ENCODE measurements around the gene CALCOCO1. TPM values are rescaled to one million over a fixed set of nuclear protein-coding genes. Genes with fewer than 3 reads are reported as not detected.

The CALCOCO1 gene
- total RNA-seq, 3 donors from 2014 or later (not counting 1 experiment from before 2014, with no cell fraction given): 215 to 256 (median 226) TPM

GRCh38 chr12:53751336-53752191, 24.3 kb upstream of the CALCOCO1 start, which contains the start of gene CISTR:
CISTR (minus strand) TSS chr12:53751979.
- Histone ChIP-seq H3K27me3 (ENCODE audit: control insufficient read depth, insufficient read depth, low read length) (peaks cover 16% of the 10 kb centered on the region), H3K4me1 (ENCODE audit: control insufficient read depth, insufficient read depth, low read length) (peaks cover 42% of the 10 kb centered on the region), H3K4me3 (ENCODE audit: low read length) (peak within 1 kb of the TSS; percentile 54), H3K36me3 (ENCODE audit: control insufficient read depth, insufficient read depth, low read length) (no peaks in the 10 kb centered on the region), H3K27ac (ENCODE audit: low read length) (peak within 1 kb of the TSS; percentile 41), H3K9me3 (ENCODE audit: control insufficient read depth, insufficient read depth, low read length) (no peaks in the 10 kb centered on the region)
- ATAC-seq (peak; percentile 51 to 62 (median 56)), DNase-seq (peak; percentile 41 to 58)
- 3% methylated on average over 76 of the region's 76 CpGs for WGBS (ENCODE audit: insufficient coverage)
- H3K36me3 Mint-ChIP-seq: no peaks in the 10 kb centered on the region
- no peak for TF ChIP-seq CTCF (IDR thresholded peaks at IDR 0.05)
- H3K4me1 Mint-ChIP-seq: peaks cover 16 to 19% of the 10 kb centered on the region in 2 donors
- intact Hi-C loops (cut with micrococcal nuclease): no loop called here
- peaks cover 0 to 5% of the 10 kb centered on the region in 2 donors for H3K27me3 Mint-ChIP-seq (ENCODE audit: low read depth in 2 of 2)
- H3K9me3 Mint-ChIP-seq: no peaks in the 10 kb centered on the region
- H3K27ac Mint-ChIP-seq: no peak within 1 kb of the TSS
- H3K4me3 Mint-ChIP-seq: no peak within 1 kb of the TSS

- H3K27ac ChIP-seq (ENCODE audit: low read length): peak overlapping the region; percentile 41
- TF ChIP-seq CTCF (IDR thresholded peaks at IDR 0.05): no peak
- H3K27me3 ChIP-seq (ENCODE audit: control insufficient read depth, insufficient read depth, low read length): peaks cover 20% of the 10 kb centered on the region
- Mint-ChIP-seq H3K27me3 (ENCODE audit: low read depth in 2 of 2) (peaks cover 2 to 10% of the 10 kb centered on the region in 2 donors), H3K9me3 (no peaks in the 10 kb centered on the region), H3K4me1 (peaks cover 15 to 19% of the 10 kb centered on the region in 2 donors), H3K36me3 (no peaks in the 10 kb centered on the region), H3K27ac (no peak overlapping the region), H3K4me3 (no peak overlapping the region)
- WGBS (ENCODE audit: insufficient coverage): 9% methylated on average over 36 of the region's 36 CpGs
- ATAC-seq (peak; percentile 19 to 45 (median 32)), DNase-seq (peak in 1 of 2 donors; percentile 54)
- no peaks in the 10 kb centered on the region for H3K9me3 ChIP-seq (ENCODE audit: control insufficient read depth, insufficient read depth, low read length)
- intact Hi-C loops (cut with micrococcal nuclease): no loop called here
- H3K36me3 ChIP-seq (ENCODE audit: control insufficient read depth, insufficient read depth, low read length): no peaks in the 10 kb centered on the region
- peaks cover 40% of the 10 kb centered on the region for H3K4me1 ChIP-seq (ENCODE audit: control insufficient read depth, insufficient read depth, low read length)
- H3K4me3 ChIP-seq (ENCODE audit: low read length): peak overlapping the region; percentile 54
Observed at GRCh38 chr12:53750812-53751335, 23.6 kb upstream of the CALCOCO1 start.

- 63% methylated on average over 9 of the region's 10 CpGs for WGBS (ENCODE audit: insufficient coverage)
- Histone ChIP-seq H3K4me3 (ENCODE audit: low read length) (peak overlapping the region; percentile 54), H3K9me3 (ENCODE audit: control insufficient read depth, insufficient read depth, low read length) (no peaks in the 10 kb centered on the region), H3K36me3 (ENCODE audit: control insufficient read depth, insufficient read depth, low read length) (no peaks in the 10 kb centered on the region), H3K4me1 (ENCODE audit: control insufficient read depth, insufficient read depth, low read length) (peaks cover 38% of the 10 kb centered on the region), H3K27ac (ENCODE audit: low read length) (no peak overlapping the region), H3K27me3 (ENCODE audit: control insufficient read depth, insufficient read depth, low read length) (peaks cover 24% of the 10 kb centered on the region)
- no peak for ATAC-seq
- Mint-ChIP-seq H3K9me3 (no peaks in the 10 kb centered on the region), H3K4me3 (no peak overlapping the region), H3K27me3 (ENCODE audit: low read depth in 2 of 2) (peaks cover 8 to 16% of the 10 kb centered on the region in 2 donors), H3K27ac (no peak overlapping the region), H3K36me3 (no peaks in the 10 kb centered on the region), H3K4me1 (peaks cover 11 to 15% of the 10 kb centered on the region in 2 donors)
- no peak for TF ChIP-seq CTCF (IDR thresholded peaks at IDR 0.05)
- intact Hi-C loops (cut with micrococcal nuclease): no loop called here
- DNase-seq: no peak
Observed at GRCh38 chr12:53749986-53750811, 22.9 kb upstream of the CALCOCO1 start.

Data from natural killer cell (primary cell).